Left lung (tissue), 10 donors: ENCODE results near the gene ITSN1. TPM values are rescaled to one million over a fixed set of nuclear protein-coding genes. Genes with fewer than 3 reads are reported as not detected.
"Not testable (repeated sequence)": the region's sequence is repeated elsewhere in the genome, so short reads cannot be mapped to it uniquely, and the experiment has no call there.

Source experiments
- ATAC-seq: fragments of 200-7000 bp; cut with Tn5 transposase; one replicate; pipeline ENCODE4 v1.9.1; 2020; ENCODE audit warnings: moderate library complexity
- DNase-seq, 4 donors: peaks; one replicate each; pipeline ENCODE4 v3.0.0-alpha.2; 2013 to 2020
- H3K27ac ChIP-seq, 2 donors: fragments of 200-600 bp; sonication (generic) in 1 of 2; one replicate each; pipeline versions ENCODE4 v1.5.0 to v1.8.0; 2020 to 2021
- H3K27me3 ChIP-seq, 2 donors: fragments of 200-600 bp; sonication (generic) in 1 of 2; one replicate each; pipeline versions ENCODE4 v1.5.0 to v1.8.0; 2020 to 2021
- H3K36me3 ChIP-seq, 2 donors: fragments of 200-600 bp; sonication (generic) in 1 of 2; one replicate each; pipeline versions ENCODE4 v1.5.0 to v1.8.0; 2020 to 2021
- H3K4me1 ChIP-seq, 2 donors: fragments of 200-600 bp; one replicate each; pipeline ENCODE4 v1.8.0; 2021
- H3K4me3 ChIP-seq, 2 donors: fragments of 200-600 bp; sonication (generic) in 1 of 2; one replicate each; pipeline versions ENCODE4 v1.5.0 to v1.8.0; 2020 to 2021; ENCODE audit warnings: mild to moderate bottlenecking in 1 of 2
- H3K9me3 ChIP-seq, 2 donors: fragments of 200-600 bp; sonication (generic) in 1 of 2; one replicate each; pipeline versions ENCODE4 v1.5.0 to v1.8.0; 2020 to 2021
- CTCF ChIP-seq, 2 donors: fragments of 200-600 bp; sonication (generic) in 1 of 2; IDR thresholded peaks; one replicate each; pipeline versions ENCODE4 v1.5.0 to v1.8.0; 2021; ENCODE audit warnings: antibody characterized with exemption in 2 of 2
- intact Hi-C, 2 donors: fragments of 100-400 bp; cut with DNase I; formaldehyde crosslinking; loops; one replicate each; pipeline versions ENCODE4 v1.11.2 to v1.14.2; 2022
- polyA plus RNA-seq, 6 donors: library from polyadenylated mRNA; unstranded; fragments of 120-200 nt; gene quantifications; one replicate each; pipeline ENCODE4 v1.2.1, GENCODE V29; 2013; ENCODE audit not compliant: insufficient read length in 6 of 6
- total RNA-seq, 2 donors: library from RNA; stranded (reverse); fragmentation: NEBNext Ultra II Directional; extraction: Animal tissue kit (Norgen Biotek cat#: 25700); gene quantifications; one replicate each; pipeline ENCODE4 v1.2.1, GENCODE V29; 2021
- donor health status: DM: no; HTN: yes; CAD: no.
- donor health status: DM: no; HTN: no; CAD: no.

ITSN1 gene
- total and polyA plus RNA-seq, 8 donors: 38.9 to 59.1 (median 50.8) TPM

DNA sequence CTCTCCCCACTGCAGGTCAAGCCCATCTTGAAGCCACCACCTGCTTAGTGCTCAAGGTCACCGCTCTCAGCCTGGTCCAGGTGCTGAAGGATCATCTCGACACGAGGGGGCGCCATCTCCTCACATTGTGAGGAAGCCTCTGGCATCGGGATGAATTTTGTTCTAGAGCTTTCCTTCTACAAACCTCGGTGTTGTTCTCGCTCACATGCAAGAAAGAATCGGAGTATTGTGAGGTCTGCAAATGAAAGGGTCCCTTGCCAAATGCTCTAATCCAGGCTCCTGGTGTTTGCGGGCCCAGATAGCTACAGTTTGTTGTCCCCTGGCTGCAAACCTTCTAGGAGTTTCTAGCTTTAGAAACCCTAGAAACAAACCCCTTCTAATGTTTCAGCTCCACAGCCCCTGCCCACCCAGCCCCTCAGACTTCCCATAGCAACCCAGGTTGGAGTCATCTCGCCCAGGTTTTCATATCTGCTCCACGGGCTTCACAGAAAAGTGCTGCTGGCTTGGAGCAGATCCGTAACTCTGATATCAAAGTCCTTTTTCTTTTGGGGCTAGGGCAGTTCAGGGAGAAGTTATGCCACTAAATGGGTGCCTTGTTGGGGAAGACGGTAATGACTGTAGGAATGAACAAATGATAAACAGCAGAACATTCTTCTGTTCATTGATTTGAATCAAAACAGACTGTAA is 281.9 kb downstream of the ITSN1 start:
- H3K4me3 ChIP-seq: no peak overlapping the region
- intact Hi-C loops: loop anchor here in 1 of 2 donors (5.0 kb wide), 1 partner anchor 423 kb away; no protein-coding TSS in a partner anchor
- peak; percentile 99 for ATAC-seq

DNA sequence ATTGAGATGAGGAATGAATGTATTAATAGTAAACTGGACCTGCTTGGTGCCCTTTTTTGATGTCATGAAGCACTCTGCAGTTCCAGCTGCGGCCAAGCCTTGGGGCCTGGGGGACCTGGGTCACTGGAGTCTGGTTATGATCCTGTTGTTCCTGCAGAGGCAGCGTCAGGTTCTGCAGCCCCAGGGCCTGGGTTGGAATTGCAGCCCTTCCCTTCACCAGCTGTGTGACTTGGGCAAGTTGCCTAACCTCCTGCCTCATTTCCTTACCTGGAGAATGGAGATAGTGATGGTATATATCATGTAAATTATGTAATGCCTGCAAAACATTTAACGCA is 282.4 kb downstream of the ITSN1 start:
- DNase-seq: no peak
- Histone ChIP-seq H3K36me3 (no peaks in the 10 kb centered on the region), H3K9me3 (no peaks in the 10 kb centered on the region), H3K27ac (no peak overlapping the region), H3K4me3 (no peak overlapping the region), H3K27me3 (no peaks in the 10 kb centered on the region), H3K4me1 (peaks cover 4% of the 10 kb centered on the region in 2 donors)
- no peak for TF ChIP-seq CTCF (IDR thresholded peaks at IDR 0.05)
- ATAC-seq: no peak
- intact Hi-C loops: loop anchor here in 1 of 2 donors (5.0 kb wide), 1 partner anchor 423 kb away; no protein-coding TSS in a partner anchor

More for the DNA sequence above, 281.9 kb downstream of the ITSN1 start:
- Histone ChIP-seq H3K27ac (no peak overlapping the region), H3K4me1 (peaks cover 4% of the 10 kb centered on the region in 2 donors), H3K36me3 (no peaks in the 10 kb centered on the region), H3K27me3 (no peaks in the 10 kb centered on the region), H3K9me3 (no peaks in the 10 kb centered on the region)
- TF ChIP-seq CTCF (IDR thresholded peaks at IDR 0.05): peak; percentile 89 to 90
- peak; percentile 71 to 94 (median 86) for DNase-seq

- H3K9me3 ChIP-seq, intact Hi-C loops, DNase-seq, H3K36me3 ChIP-seq, H3K4me3 ChIP-seq, ATAC-seq, H3K27ac ChIP-seq, H3K4me1 ChIP-seq, H3K27me3 ChIP-seq: not testable (repeated sequence)
Measured at GRCh38 chr21:33926248-33926647, 283.9 kb downstream of the ITSN1 start.

DNA sequence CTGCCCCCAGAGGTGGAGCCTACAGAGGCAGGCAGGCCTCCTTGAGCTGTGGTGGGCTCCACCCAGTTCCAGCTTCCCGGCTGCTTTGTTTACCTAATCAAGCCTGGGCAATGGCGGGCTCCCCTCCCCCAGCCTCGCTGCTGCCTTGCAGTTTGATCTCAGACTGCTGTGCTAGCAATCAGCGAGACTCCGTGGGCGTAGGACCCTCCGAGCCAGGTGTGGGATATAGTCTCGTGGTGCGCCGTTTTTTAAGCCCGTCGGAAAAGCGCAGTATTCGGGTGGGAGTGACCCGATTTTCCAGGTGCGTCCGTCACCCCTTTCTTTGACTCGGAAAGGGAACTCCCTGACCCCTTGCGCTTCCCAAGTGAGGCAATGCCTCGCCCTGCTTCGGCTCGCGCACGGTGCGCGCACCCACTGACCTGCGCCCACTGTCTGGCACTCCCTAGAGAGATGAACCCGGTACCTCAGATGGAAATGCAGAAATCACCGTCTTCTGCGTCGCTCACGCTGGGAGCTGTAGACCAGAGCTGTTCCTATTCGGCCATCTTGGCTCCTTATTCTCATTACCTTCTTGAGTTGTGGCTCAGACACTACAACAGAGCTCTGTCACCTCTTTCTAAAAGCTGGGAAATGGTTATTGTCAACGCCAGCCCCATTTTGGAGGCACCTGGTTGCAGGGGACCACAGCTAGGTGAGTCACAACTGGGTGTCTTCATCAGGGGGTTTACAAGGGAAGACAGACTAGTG is 288.9 kb downstream of the ITSN1 start:
- intact Hi-C loops, H3K9me3 ChIP-seq, H3K27me3 ChIP-seq, DNase-seq, H3K36me3 ChIP-seq: not testable (repeated sequence)
- Histone ChIP-seq H3K4me3 (peak overlapping the region; percentile 26 to 35), H3K4me1 (peaks cover 7 to 22% of the 10 kb centered on the region in 2 donors), H3K27ac (peak overlapping the region; percentile 75)
- ATAC-seq: peak; percentile 58

DNA sequence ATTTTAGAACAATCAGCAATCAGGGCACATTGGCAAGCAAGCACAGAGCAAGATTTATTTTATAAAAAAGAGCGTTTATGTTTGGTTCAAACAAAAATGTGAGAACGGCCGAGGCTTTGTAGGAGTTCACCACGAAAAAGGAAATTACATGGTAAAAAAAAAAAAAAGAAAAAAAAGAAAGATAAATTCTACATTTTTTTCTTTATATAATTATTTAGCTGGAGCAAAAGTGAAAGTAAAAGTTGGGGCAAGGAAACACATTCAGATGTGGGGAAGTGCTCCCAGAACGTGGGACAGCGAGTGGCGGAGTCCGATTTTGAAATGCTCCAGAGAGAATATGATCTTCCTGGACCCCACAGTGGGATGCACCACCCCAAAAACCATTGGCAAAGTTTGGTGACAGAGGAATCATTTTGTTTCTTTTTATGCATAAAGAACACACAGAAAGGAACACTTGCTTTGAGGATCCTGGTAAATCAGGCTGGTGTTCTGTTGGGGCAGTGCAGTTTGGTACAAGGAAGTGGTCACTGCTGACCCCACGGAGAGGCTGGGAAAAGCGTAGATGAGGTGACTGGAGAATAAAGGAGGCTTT is 289.6 kb downstream of the ITSN1 start:
- peak overlapping the region; percentile 26 to 35 for H3K4me3 ChIP-seq
- intact Hi-C loops: no loop called here
- TF ChIP-seq CTCF (IDR thresholded peaks at IDR 0.05): no peak

DNA sequence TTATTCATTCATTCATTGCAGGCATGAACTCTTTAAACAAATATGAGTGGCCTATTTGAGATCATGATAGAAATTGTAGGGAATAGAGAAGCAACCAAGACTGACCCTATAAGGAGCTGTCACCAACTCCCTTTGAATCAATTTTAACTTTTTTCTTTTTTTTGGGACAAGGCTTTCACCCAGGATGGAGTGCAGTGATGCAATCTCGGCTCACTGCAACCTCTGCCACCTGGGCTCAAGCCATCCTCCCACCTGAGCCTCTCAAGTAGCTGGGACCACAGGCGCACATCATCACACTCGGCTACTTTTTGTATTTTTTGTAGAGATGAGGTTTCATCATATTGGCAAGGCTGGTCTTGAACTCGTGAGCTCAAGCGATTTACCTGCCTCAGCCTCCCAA is 290.4 kb downstream of the ITSN1 start:
- H3K4me3 ChIP-seq: peak overlapping the region in 1 of 2 donors; percentile 35
- no peak for TF ChIP-seq CTCF (IDR thresholded peaks at IDR 0.05)
- H3K36me3 ChIP-seq: no peaks in the 10 kb centered on the region
- DNase-seq (no peak), ATAC-seq (no peak)
- intact Hi-C loops: no loop called here
- H3K27ac ChIP-seq: no peak overlapping the region
- no peaks in the 10 kb centered on the region for H3K27me3 ChIP-seq
- H3K4me1 ChIP-seq: peaks cover 7 to 36% of the 10 kb centered on the region in 2 donors
- no peaks in the 10 kb centered on the region for H3K9me3 ChIP-seq

More for the DNA sequence above, 289.6 kb downstream of the ITSN1 start:
- DNase-seq: no peak
- no peaks in the 10 kb centered on the region for H3K9me3 ChIP-seq
- H3K27me3 ChIP-seq: no peaks in the 10 kb centered on the region
- no peaks in the 10 kb centered on the region for H3K36me3 ChIP-seq
- peaks cover 7 to 28% of the 10 kb centered on the region in 2 donors for H3K4me1 ChIP-seq
- H3K27ac ChIP-seq: peak overlapping the region; percentile 75
- peak; percentile 69 for ATAC-seq
